Panc1 (cell line): Measurements from ENCODE around the gene QRICH2.

Experiments used
- CTCF ChIP-seq: fragments of 450-650 bp; IDR thresholded peaks from 2 replicates; pipeline ENCODE4 v1.5.1; 2017; ENCODE audit warnings: mild to moderate bottlenecking
- POLR2AphosphoS5 ChIP-seq: IDR thresholded peaks from 2 replicates; pipeline ENCODE4 v1.6.1; 2012; ENCODE audit warnings: mild to moderate bottlenecking, low read depth, low read length, moderate library complexity
- REST ChIP-seq, 2 experiments: IDR thresholded peaks; 2 replicates each; pipeline ENCODE4 v1.6.1; 2011 to 2012; ENCODE audit warnings: low read depth in 2 of 2, control low read depth in 1 of 2, low read length in 1 of 2, mild to moderate bottlenecking in 1 of 2, moderate library complexity in 1 of 2; ENCODE audit not compliant: insufficient read depth in 1 of 2
- SIN3A ChIP-seq: IDR thresholded peaks from 2 replicates; pipeline ENCODE4 v1.6.1; 2012; ENCODE audit warnings: low read depth, mild to moderate bottlenecking, low read length, moderate library complexity, borderline replicate concordance; ENCODE audit not compliant: insufficient read depth
- TCF7L2 ChIP-seq: IDR thresholded peaks from 2 replicates; pipeline ENCODE4 v1.6.1; 2011; ENCODE audit warnings: mild to moderate bottlenecking, low read depth, low read length, inconsistent platforms

- TF ChIP-seq REST (IDR thresholded peaks at IDR 0.05; ENCODE audit: insufficient read depth in 1 of 2, low read depth in 2 of 2, low read length in 1 of 2) (no peak), CTCF (no peak), POLR2AphosphoS5 (no peak), SIN3A (no peak), TCF7L2 (no peak)
Measured at GRCh38 chr17:76236603-76237002, 71.5 kb downstream of the QRICH2 start.
